Measurements from ENCODE around the gene STK32C. TPM values are rescaled to one million over a fixed set of nuclear protein-coding genes. Genes with fewer than 3 reads are reported as not detected.
A peak's percentile ranks its signal among the peaks of the same experiment; 100 is the strongest.

The STK32C gene
- total RNA-seq, 3 donors from 2014 or later, result 5.6 to 12.8 (median 11.7) TPM

DNA sequence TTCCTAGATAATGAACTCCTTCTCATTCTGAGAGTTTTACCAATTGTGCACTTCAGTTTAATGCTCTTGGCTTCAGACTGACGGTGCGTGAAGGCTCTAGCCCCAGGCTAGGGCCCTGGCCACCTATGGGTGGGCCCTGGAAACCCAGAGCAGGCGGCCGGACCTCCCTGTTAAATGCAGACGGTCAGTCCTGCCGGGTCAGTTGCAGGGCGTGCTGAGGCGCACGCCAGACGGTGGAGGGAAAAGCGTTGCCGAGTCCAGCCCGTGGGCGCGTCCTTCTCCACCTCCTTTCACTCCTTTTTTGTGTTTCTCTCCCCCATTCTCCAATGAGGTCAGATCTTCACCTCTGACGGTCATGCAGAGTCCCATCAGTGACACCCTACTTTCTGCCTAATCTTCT, 118.7 kb downstream of the STK32C start:
- Histone ChIP-seq H3K36me3 (no peaks in the 10 kb centered on the region), H3K27me3 (peaks cover 19 to 37% of the 10 kb centered on the region in 2 donors), H3K4me3 (no peak overlapping the region), H3K9me3 (no peaks in the 10 kb centered on the region), H3K4me1 (peaks cover 3 to 14% of the 10 kb centered on the region in 2 donors), H3K27ac (no peak overlapping the region)
- DNase-seq (ENCODE audit: low spot score in 2 of 2), result no peak
- TF ChIP-seq POLR2AphosphoS5 (IDR thresholded peaks at IDR 0.05) (no peak), POLR2A (IDR thresholded peaks at IDR 0.05) (no peak)
- TF ChIP-seq, protein P1, sequence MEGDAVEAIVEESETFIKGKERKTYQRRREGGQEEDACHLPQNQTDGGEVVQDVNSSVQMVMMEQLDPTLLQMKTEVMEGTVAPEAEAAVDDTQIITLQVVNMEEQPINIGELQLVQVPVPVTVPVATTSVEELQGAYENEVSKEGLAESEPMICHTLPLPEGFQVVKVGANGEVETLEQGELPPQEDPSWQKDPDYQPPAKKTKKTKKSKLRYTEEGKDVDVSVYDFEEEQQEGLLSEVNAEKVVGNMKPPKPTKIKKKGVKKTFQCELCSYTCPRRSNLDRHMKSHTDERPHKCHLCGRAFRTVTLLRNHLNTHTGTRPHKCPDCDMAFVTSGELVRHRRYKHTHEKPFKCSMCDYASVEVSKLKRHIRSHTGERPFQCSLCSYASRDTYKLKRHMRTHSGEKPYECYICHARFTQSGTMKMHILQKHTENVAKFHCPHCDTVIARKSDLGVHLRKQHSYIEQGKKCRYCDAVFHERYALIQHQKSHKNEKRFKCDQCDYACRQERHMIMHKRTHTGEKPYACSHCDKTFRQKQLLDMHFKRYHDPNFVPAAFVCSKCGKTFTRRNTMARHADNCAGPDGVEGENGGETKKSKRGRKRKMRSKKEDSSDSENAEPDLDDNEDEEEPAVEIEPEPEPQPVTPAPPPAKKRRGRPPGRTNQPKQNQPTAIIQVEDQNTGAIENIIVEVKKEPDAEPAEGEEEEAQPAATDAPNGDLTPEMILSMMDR (IDR thresholded peaks at IDR 0.05), result no peak
- intact Hi-C loops (cut with DNase I; ENCODE audit: low total_unique reads), result no loop called here

DNA sequence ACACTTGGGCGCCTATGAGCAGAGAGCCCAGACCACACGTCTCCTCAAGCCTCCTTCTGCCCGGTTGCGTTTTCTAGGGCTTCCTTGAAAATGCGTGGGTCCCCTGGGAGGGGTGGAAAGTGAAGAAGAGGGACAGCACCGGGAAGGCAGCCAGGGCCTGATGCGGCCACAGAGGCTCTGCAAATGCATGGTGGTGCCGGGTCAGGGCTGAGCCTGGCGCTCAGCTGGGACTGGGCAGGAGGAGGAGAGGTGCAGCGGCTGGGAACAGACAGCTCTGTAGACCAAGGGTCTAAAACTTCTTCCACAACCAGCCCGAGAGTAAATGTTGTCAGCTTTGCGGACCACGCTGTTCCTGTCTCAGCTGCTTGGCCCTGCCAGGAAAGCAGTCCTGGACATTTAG, 119.4 kb downstream of the STK32C start:
- peaks cover 19 to 37% of the 10 kb centered on the region in 2 donors for H3K27me3 ChIP-seq
- intact Hi-C loops (cut with DNase I; ENCODE audit: low total_unique reads), result no loop called here
- H3K9me3 ChIP-seq, result no peaks in the 10 kb centered on the region

DNA sequence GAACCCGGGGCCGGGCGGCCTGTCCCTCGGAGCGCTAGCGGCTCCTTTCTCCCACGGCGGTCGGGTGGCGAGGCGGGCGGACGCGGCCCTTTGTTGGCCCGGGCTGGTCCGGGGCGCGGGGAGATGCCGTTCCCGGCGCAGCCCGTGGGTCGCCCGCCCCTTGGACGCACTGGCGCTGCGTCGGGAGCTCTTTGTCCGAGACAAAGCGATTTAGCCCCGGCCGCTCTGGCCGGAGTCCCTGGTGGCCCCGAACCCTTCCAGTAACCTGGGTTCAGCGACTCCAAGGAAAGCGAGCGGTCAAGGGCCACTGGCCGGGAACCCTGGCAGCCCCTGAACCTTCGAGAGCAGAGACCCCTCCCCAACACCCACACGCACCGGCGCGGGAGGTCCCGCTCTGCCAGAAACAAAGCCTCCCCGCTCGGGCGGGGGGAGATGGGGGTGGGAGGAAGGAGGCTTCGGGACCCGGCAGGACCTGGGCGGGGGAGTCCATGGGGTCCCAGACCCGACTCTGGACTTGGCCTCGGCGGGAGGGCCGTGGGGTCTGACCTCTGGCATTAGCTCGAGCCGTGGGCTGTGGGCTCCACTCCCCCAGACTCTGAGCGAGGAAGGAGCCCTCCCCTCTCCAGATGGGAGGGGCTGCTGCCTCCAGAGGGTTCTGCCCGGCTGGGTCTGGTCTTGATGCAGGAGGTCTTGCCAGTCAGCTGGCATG, 120.2 kb downstream of the STK32C start:
- no peaks in the 10 kb centered on the region for H3K36me3 ChIP-seq
- no peak overlapping the region for H3K27ac ChIP-seq
- TF ChIP-seq POLR2A (IDR thresholded peaks at IDR 0.05), result no peak
- TF ChIP-seq, protein P1 (IDR thresholded peaks at IDR 0.05), result no peak
- no peak for TF ChIP-seq POLR2AphosphoS5 (IDR thresholded peaks at IDR 0.05)
- H3K9me3 ChIP-seq, result no peaks in the 10 kb centered on the region
- H3K4me3 ChIP-seq, result peak overlapping the region; percentile 35 to 69 (median 49)
- no peak for DNase-seq (ENCODE audit: low spot score in 2 of 2)
- peaks cover 19 to 37% of the 10 kb centered on the region in 2 donors for H3K27me3 ChIP-seq
- intact Hi-C loops (cut with DNase I; ENCODE audit: low total_unique reads), result no loop called here
- peaks cover 3 to 14% of the 10 kb centered on the region in 2 donors for H3K4me1 ChIP-seq

More for the DNA sequence above, 119.4 kb downstream of the STK32C start:
- peaks cover 3 to 14% of the 10 kb centered on the region in 2 donors for H3K4me1 ChIP-seq
- no peak overlapping the region for H3K27ac ChIP-seq
- H3K36me3 ChIP-seq, result no peaks in the 10 kb centered on the region
- no peak for DNase-seq (ENCODE audit: low spot score in 2 of 2)
- no peak overlapping the region for H3K4me3 ChIP-seq
- TF ChIP-seq POLR2A (IDR thresholded peaks at IDR 0.05) (no peak), POLR2AphosphoS5 (IDR thresholded peaks at IDR 0.05) (no peak)
- TF ChIP-seq, protein P1 (IDR thresholded peaks at IDR 0.05), result no peak

DNA sequence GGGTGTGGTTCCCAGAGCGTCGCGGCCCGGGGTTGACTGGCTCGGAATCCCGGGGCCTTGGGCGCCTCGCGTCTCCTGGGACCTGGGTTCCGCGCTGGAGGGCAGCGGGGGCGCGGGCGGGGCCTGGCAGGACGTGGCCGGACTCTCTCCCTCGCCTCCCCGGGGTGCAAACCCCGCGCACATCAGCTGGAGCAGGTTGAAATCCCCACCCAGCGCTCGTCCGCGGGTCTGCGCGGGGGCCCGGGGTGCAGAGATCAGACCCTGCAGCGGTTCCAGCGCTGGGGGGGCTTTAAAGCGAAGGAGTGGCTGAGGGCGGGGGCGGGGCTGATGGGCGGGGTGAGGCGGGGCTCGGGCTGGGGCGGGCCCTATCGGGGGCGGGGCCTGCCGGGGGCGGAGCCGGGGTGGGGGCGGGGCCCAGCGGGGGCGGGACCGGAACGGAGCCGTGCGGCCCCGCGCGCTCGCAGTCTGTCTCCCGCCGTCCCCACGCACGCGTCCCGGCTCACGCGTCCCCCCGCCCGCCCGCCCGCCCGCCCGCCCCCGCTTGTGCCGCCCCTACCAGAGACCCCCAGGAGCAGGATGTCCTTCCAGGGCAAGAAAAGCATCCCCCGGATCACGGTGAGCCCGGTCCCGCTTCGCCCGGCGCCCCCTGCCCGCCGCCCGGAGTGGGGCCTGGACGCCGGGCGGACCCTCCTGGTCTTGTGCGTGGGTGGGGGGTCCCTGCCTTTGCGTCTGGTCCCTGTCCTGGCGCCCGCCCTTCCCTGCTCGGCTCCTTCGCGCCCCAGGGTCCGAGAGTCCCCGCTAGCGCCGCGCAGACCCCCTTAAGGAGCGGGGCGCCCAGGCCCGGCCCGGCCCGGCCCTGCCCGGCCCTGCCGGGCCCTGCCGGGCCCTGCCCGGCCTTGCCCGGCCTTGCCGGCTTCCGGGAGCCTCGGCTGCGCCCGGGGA, 121.0 kb downstream of the STK32C start, which contains the start of gene DPYSL4:
Gene DPYSL4 (plus strand): TSS at position 461 of the 942 bp plus-strand sequence. CDS start 116 bp downstream, at position 577.
- Histone ChIP-seq H3K36me3 (no peaks in the 10 kb centered on the region), H3K4me3 (peak within 1 kb of the TSS; percentile 35 to 69 (median 49)), H3K27ac (no peak within 1 kb of the TSS), H3K4me1 (peaks cover 3 to 14% of the 10 kb centered on the region in 2 donors), H3K27me3 (peaks cover 19 to 37% of the 10 kb centered on the region in 2 donors), H3K9me3 (no peaks in the 10 kb centered on the region)
- DNase-seq (ENCODE audit: low spot score in 2 of 2), result no peak
- TF ChIP-seq, protein P1 (IDR thresholded peaks at IDR 0.05), result no peak
- TF ChIP-seq POLR2AphosphoS5 (IDR thresholded peaks at IDR 0.05), result no peak
- no peak for TF ChIP-seq POLR2A (IDR thresholded peaks at IDR 0.05)
- intact Hi-C loops (cut with DNase I; ENCODE audit: low total_unique reads), result no loop called here

Measured in breast epithelium (tissue), 4 donors.